BLaER1 treated with 17β-estradiol and CSF1 and Interleukin-3, amounts not matched to agents 10 nM and 100 nM (cell line): ENCODE measurements around the gene SMURF1.
A peak's percentile ranks its signal among the peaks of the same experiment; 100 is the strongest.

Experiments
- H3K27ac ChIP-seq, 11 experiments: shearing (Covaris generic); formaldehyde crosslinking; 2 replicates each; pipeline ENCODE4 v1.8.1; 2022
- H3K27me3 ChIP-seq, 11 experiments: shearing (Covaris generic); formaldehyde crosslinking; 2 replicates each; pipeline ENCODE4 v1.8.1; 2022
- H3K36me3 ChIP-seq, 11 experiments: shearing (Covaris generic); formaldehyde crosslinking; 2 replicates each; pipeline ENCODE4 v1.8.1; 2022
- H3K4me1 ChIP-seq, 10 experiments: shearing (Covaris generic); formaldehyde crosslinking; 2 replicates each; pipeline ENCODE4 v1.8.1; 2022
- H3K4me2 ChIP-seq, 11 experiments: shearing (Covaris generic); formaldehyde crosslinking; 2 replicates each; pipeline ENCODE4 v1.8.1; 2022
- H3K4me3 ChIP-seq, 10 experiments: shearing (Covaris generic); formaldehyde crosslinking; 2 replicates each; pipeline ENCODE4 v1.8.1; 2022
- H3K9ac ChIP-seq, 11 experiments: shearing (Covaris generic); formaldehyde crosslinking; 2 replicates each; pipeline ENCODE4 v1.8.1; 2022
- H3K9me3 ChIP-seq, 11 experiments: shearing (Covaris generic); formaldehyde crosslinking; replicated peaks in 1 of 11; 2 replicates each; pipeline ENCODE4 v1.8.1; 2022
- H4K20me1 ChIP-seq, 11 experiments: shearing (Covaris generic); formaldehyde crosslinking; 2 replicates each; pipeline ENCODE4 v1.8.1; 2022
- Cebpa-rat ChIP-seq, 11 experiments: shearing (Covaris generic); IDR thresholded peaks; 2 replicates each; pipeline ENCODE4 v1.8.1; 2022

SMURF1 gene

DNA sequence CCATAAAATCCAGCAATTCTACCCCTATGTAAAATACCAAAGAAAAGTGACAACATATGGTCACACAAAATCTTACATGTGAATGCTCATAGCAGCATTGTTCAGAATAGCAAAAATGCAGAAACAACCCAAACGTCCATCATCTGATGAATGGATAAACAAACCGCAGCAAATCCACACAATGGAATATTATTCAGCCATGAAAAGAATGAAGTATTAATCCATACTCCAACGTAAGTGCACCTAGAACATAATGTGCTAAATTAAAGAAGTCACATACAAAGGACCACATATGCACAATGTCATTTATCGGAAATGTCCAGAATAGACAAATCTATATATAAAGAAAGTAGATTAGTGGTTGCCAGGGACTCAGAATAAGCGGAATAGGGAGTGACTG, 57.4 kb downstream of the SMURF1 start:
- Histone ChIP-seq H3K4me1 (peaks cover 26 to 42% (median 32%) of the 10 kb centered on the region in 10 experiments), H4K20me1 (peaks cover 7 to 55% (median 18%) of the 10 kb centered on the region in 11 experiments; a peak in 14 of 22 replicates), H3K4me3 (no peak overlapping the region), H3K36me3 (peaks cover 16 to 65% (median 59%) of the 10 kb centered on the region in 11 experiments), H3K9me3 (peaks cover 29 to 59% (median 45%) of the 10 kb centered on the region in 11 experiments), H3K4me2 (no peak overlapping the region), H3K27ac (no peak overlapping the region), H3K27me3 (no peaks in the 10 kb centered on the region), H3K9ac (no peak overlapping the region)
- TF ChIP-seq Cebpa-rat (IDR thresholded peaks at IDR 0.05) = no peak

DNA sequence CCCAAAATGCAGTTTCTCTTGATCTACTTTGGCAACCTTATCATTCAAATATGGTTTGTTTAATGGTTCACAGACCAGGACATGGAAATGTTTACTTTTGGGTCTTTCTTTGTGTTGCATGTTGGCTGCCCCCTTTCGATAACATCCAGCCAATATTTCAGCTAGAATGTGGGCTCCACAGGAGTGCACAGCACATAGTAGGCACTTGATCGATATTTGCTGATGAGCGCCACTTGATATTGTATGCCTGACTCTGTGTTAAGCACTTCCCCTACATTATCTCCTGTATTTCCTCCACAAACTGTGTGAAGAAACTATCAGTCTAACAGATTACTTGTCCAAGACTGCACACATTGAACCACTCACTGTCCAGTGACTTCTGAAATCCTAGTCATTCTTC, 60.2 kb downstream of the SMURF1 start:
- H3K4me3 ChIP-seq = peak overlapping the region in 1 of 10 experiments; percentile 37; a peak in 1 of 20 replicates
- H4K20me1 ChIP-seq = peaks cover 4 to 55% (median 15%) of the 10 kb centered on the region in 11 experiments; a peak in 20 of 22 replicates
- peaks cover 29 to 54% (median 44%) of the 10 kb centered on the region in 11 experiments for H3K9me3 ChIP-seq
- TF ChIP-seq Cebpa-rat (IDR thresholded peaks at IDR 0.05) = no peak
- H3K27ac ChIP-seq = peak overlapping the region in 10 of 11 experiments; percentile 1 to 79 (median 65); a peak in 19 of 22 replicates
- H3K27me3 ChIP-seq = no peaks in the 10 kb centered on the region
- peak overlapping the region; percentile 33 to 88 (median 79); a peak in 21 of 22 replicates for H3K4me2 ChIP-seq
- H3K9ac ChIP-seq = peak overlapping the region in 3 of 11 experiments; percentile 18 to 26 (median 19); a peak in 4 of 22 replicates
- peaks cover 16 to 62% (median 50%) of the 10 kb centered on the region in 11 experiments for H3K36me3 ChIP-seq
- peaks cover 54 to 62% (median 57%) of the 10 kb centered on the region in 10 experiments for H3K4me1 ChIP-seq

DNA sequence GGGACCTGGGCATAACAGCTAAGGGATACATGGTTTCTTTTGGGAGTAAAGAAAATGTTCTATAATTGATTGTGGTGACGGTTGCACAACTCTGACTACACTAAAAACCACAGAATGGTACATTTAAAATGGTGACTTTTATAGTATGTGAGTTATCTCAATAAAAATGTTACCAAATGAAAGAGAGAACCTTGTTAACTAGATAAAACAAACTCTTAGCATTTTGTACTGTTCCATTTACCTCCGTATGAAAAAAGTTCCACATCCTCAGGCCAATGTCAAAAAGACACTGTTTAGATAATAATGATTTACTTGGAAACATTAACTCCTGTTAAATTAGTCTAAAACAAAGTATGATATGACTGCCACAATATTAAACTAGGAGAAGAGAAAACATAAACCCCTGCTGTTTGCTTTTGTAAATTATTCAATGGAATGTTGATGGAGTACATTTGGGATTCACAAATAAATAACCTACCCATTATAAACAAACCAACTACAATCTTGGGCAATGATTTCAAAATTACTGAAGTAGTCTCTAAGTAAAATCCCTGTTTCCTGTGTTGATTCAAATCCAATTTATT, 60.7 kb downstream of the SMURF1 start:
- peak in 3 of 11 experiments; percentile 32 to 75 (median 67); a peak in 6 of 22 replicates for TF ChIP-seq Cebpa-rat (IDR thresholded peaks at IDR 0.05)
- H3K4me2 ChIP-seq = peak overlapping the region; percentile 33 to 88 (median 79); a peak in 21 of 22 replicates
- peaks cover 59 to 67% (median 62%) of the 10 kb centered on the region in 10 experiments for H3K4me1 ChIP-seq
- peak overlapping the region in 4 of 11 experiments; percentile 11 to 39 (median 31); a peak in 4 of 22 replicates for H3K9ac ChIP-seq
- peak overlapping the region in 10 of 11 experiments; percentile 1 to 79 (median 65); a peak in 19 of 22 replicates for H3K27ac ChIP-seq
- H3K4me3 ChIP-seq = peak overlapping the region in 5 of 10 experiments; percentile 13 to 48 (median 27); a peak in 6 of 20 replicates
- peaks cover 7 to 56% (median 20%) of the 10 kb centered on the region in 11 experiments; a peak in 20 of 22 replicates for H4K20me1 ChIP-seq
- H3K27me3 ChIP-seq = no peaks in the 10 kb centered on the region
- peaks cover 16 to 56% (median 45%) of the 10 kb centered on the region in 11 experiments for H3K36me3 ChIP-seq
- peaks cover 29 to 51% (median 43%) of the 10 kb centered on the region in 11 experiments for H3K9me3 ChIP-seq

DNA sequence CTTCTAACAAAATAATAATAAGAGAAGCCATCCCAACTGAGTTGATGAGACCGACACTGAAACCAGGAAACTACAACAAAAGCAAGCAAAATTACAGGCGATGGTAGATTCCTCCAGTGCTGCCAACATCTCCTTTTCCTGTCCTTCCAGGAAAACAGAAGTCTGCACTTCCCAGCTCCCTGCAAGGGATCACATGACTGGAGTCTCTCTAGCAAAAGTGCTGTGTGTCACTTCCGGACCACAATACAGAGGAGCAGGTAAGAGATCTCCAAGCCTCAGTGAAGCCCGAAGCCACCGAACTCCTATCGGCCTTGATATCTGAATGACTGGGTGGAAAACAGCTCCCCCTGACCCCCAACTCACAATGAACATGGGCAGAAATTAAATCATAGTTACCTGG, 63.2 kb downstream of the SMURF1 start:
- H3K27me3 ChIP-seq = no peaks in the 10 kb centered on the region
- H3K9me3 ChIP-seq = peaks cover 13 to 29% (median 21%) of the 10 kb centered on the region in 11 experiments
- no peak for TF ChIP-seq Cebpa-rat (IDR thresholded peaks at IDR 0.05)
- peak overlapping the region in 10 of 11 experiments; percentile 8 to 79 (median 65); a peak in 19 of 22 replicates for H3K27ac ChIP-seq
- peak overlapping the region; percentile 33 to 88 (median 82) for H3K4me2 ChIP-seq
- peak overlapping the region in 1 of 10 experiments; percentile 9; a peak in 1 of 20 replicates for H3K4me3 ChIP-seq
- peak overlapping the region in 6 of 11 experiments; percentile 6 to 44 (median 32); a peak in 8 of 22 replicates for H3K9ac ChIP-seq
- H3K4me1 ChIP-seq = peaks cover 66 to 84% (median 80%) of the 10 kb centered on the region in 10 experiments
- H4K20me1 ChIP-seq = peaks cover 7 to 67% (median 22%) of the 10 kb centered on the region in 11 experiments; a peak in 20 of 22 replicates
- H3K36me3 ChIP-seq = peaks cover 6 to 31% (median 21%) of the 10 kb centered on the region in 11 experiments; a peak in 19 of 22 replicates

DNA sequence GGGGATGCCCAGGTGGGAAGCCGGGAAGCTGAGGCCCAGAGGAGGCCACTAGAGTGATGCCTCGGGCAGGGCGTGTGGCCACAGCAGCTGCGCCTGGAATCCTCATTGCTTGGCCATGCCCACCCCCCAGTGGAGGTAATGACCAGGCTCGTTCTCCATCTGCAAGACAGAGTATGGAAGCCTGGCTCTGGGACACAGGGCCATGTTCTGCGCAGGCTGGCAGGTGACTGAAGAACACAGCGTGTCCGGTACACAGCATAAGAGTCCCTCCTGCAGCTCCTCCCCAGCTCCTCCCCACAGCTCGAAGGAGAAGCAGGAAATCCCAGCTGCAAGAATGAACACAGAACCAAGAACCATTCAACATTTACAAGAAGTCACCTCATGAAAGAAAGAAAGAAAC, 64.8 kb downstream of the SMURF1 start:
- H4K20me1 ChIP-seq = peaks cover 7 to 77% (median 22%) of the 10 kb centered on the region in 11 experiments; a peak in 20 of 22 replicates
- no peak for TF ChIP-seq Cebpa-rat (IDR thresholded peaks at IDR 0.05)
- peaks cover 61 to 96% (median 81%) of the 10 kb centered on the region in 10 experiments for H3K4me1 ChIP-seq
- H3K36me3 ChIP-seq = peaks cover 5 to 27% (median 12%) of the 10 kb centered on the region in 11 experiments; a peak in 15 of 22 replicates
- H3K9ac ChIP-seq = peak overlapping the region in 6 of 11 experiments; percentile 1 to 36 (median 24); a peak in 5 of 22 replicates
- peak overlapping the region in 8 of 11 experiments; percentile 26 to 73 (median 57); a peak in 14 of 22 replicates for H3K27ac ChIP-seq
- peak overlapping the region; percentile 74 to 90 (median 85) for H3K4me2 ChIP-seq
- H3K4me3 ChIP-seq = peak overlapping the region in 5 of 10 experiments; percentile 2 to 43 (median 7); a peak in 5 of 20 replicates
- peaks cover 0 to 18% (median 8%) of the 10 kb centered on the region in 11 experiments; a peak in 18 of 22 replicates for H3K9me3 ChIP-seq
- no peaks in the 10 kb centered on the region for H3K27me3 ChIP-seq

DNA sequence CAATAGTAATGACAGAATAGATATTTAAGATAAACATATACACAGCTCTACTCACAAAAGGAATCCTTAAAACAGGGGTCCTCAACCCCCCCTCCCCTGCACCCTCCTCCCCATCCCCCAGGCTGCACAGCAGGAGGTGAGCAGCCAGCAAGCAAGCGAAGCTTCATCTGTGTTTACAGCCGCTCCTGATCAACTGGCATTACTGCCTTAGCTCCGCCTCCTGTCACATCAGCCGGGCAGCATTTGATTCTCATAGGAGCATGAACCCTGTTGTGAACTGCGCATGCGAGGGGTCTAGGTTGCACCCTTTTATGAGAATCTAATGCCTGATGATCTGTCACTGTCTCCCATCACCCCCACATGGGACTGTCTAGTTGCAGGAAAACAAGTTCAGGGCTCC, 65.5 kb downstream of the SMURF1 start:
- peaks cover 7 to 77% (median 22%) of the 10 kb centered on the region in 11 experiments; a peak in 20 of 22 replicates for H4K20me1 ChIP-seq
- TF ChIP-seq Cebpa-rat (IDR thresholded peaks at IDR 0.05) = no peak
- H3K9ac ChIP-seq = no peak overlapping the region
- H3K36me3 ChIP-seq = peaks cover 0 to 26% (median 12%) of the 10 kb centered on the region in 11 experiments; a peak in 11 of 22 replicates
- H3K4me2 ChIP-seq = peak overlapping the region; percentile 74 to 90 (median 85); a peak in 20 of 22 replicates
- no peak overlapping the region for H3K4me3 ChIP-seq
- no peaks in the 10 kb centered on the region for H3K27me3 ChIP-seq
- H3K4me1 ChIP-seq = peaks cover 55 to 96% (median 75%) of the 10 kb centered on the region in 10 experiments
- peaks cover 0 to 19% (median 13%) of the 10 kb centered on the region in 11 experiments; a peak in 11 of 22 replicates for H3K9me3 ChIP-seq
- H3K27ac ChIP-seq = 0 out of 22 replicates have a peak overlapping the region, but pooled peaks of 2 of the 11 experiments have one; percentile 65

DNA sequence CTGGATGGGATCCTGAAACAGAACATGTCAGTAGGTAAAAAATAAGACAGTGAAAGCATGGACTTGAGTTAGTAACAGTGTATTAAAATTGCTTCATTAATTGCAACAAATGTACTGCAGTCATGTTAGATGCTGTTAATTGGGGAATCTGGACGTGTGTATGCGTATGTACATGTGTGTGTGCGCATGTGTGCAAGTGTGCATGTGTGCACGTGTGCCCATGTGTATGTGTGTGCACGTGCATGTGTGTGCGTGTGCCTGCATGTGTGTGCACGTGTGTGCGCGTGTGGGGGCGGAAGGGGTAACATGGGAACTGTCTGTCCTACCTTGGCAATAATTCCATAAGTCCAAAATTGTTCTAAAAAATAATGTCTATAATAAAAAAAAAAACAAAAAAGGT, 67.3 kb downstream of the SMURF1 start:
- Histone ChIP-seq H3K4me1 (peaks cover 37 to 94% (median 68%) of the 10 kb centered on the region in 10 experiments), H4K20me1 (peaks cover 7 to 79% (median 22%) of the 10 kb centered on the region in 11 experiments; a peak in 20 of 22 replicates), H3K27me3 (no peaks in the 10 kb centered on the region), H3K27ac (no peak overlapping the region), H3K36me3 (peaks cover 5 to 34% (median 15%) of the 10 kb centered on the region in 11 experiments; a peak in 17 of 22 replicates), H3K9me3 (peaks cover 0 to 27% (median 14%) of the 10 kb centered on the region in 11 experiments; a peak in 14 of 22 replicates), H3K4me2 (peak overlapping the region in 9 of 11 experiments; percentile 5 to 65 (median 46); a peak in 13 of 22 replicates), H3K4me3 (no peak overlapping the region), H3K9ac (no peak overlapping the region)
- TF ChIP-seq Cebpa-rat (IDR thresholded peaks at IDR 0.05) = no peak

DNA sequence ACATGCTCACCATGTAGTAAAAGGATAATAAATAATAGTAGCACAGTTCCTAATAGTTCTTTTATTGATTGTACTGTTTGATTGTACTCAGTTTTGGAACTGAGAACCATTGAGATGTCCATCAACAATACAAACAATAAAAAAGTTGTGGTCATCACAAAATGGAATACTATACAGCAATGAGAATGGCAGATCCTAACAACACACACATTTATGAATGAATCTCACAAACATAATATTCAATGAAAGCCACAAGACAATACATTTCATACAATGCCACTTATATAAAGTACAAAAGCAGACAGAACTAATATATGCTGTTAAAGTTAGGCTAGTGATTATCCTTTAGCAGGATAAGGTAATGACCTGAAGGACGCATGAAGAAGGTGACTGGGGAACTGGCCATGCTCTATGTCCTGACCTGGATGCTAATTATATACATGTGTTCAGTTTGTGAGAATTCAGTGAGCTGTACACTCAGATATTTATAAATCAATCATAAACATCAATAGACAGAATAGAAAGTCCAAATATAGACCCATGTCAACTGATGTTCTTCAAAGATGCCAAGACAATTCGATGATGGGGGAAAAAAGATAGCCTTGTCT, 70.0 kb downstream of the SMURF1 start:
- peaks cover 5 to 28% (median 15%) of the 10 kb centered on the region in 11 experiments; a peak in 15 of 22 replicates for H3K36me3 ChIP-seq
- peaks cover 0 to 30% (median 14%) of the 10 kb centered on the region in 11 experiments; a peak in 14 of 22 replicates for H3K9me3 ChIP-seq
- TF ChIP-seq Cebpa-rat (IDR thresholded peaks at IDR 0.05) = no peak
- H3K4me2 ChIP-seq = peak overlapping the region in 2 of 11 experiments; percentile 55 to 56; a peak in 4 of 22 replicates
- peaks cover 10 to 93% (median 66%) of the 10 kb centered on the region in 10 experiments for H3K4me1 ChIP-seq
- no peaks in the 10 kb centered on the region for H3K27me3 ChIP-seq
- peaks cover 10 to 78% (median 31%) of the 10 kb centered on the region in 11 experiments; a peak in 20 of 22 replicates for H4K20me1 ChIP-seq
- H3K9ac ChIP-seq = no peak overlapping the region
- H3K4me3 ChIP-seq = no peak overlapping the region
- H3K27ac ChIP-seq = no peak overlapping the region
